ENCODE measurements around the gene CMTM3.
"Not testable (repeated sequence)": the region's sequence is repeated elsewhere in the genome, so short reads cannot be mapped to it uniquely, and the experiment has no call there.

The CMTM3 gene

GRCh38 chr16:66563574-66564334, 40.8 kb upstream of the CMTM3 start:
- TF ChIP-seq CTCF (IDR thresholded peaks at IDR 0.05; ENCODE audit: low read depth, low read length) = no peak
- DNase-seq = no peak
- Histone ChIP-seq H3K4me3 (ENCODE audit: low read depth, low read length) (no peak overlapping the region), H3K36me3 (peaks cover 53% of the 10 kb centered on the region), H3K27me3 (ENCODE audit: insufficient read depth, low read depth, severe bottlenecking) (no peaks in the 10 kb centered on the region), H3K9me3 (ENCODE audit: severe bottlenecking) (no peaks in the 10 kb centered on the region), H3K27ac (no peak overlapping the region)

GRCh38 chr16:66566051-66566901, 38.2 kb upstream of the CMTM3 start, which contains the start of gene CMTM1:
Gene CMTM1, plus strand, starts transcription at chr16:66566439. Its CDS starts 75 bp downstream, at chr16:66566514.
- no peaks in the 10 kb centered on the region for H3K27me3 ChIP-seq (ENCODE audit: insufficient read depth, low read depth, severe bottlenecking)
- H3K9me3 ChIP-seq (ENCODE audit: severe bottlenecking) = no peaks in the 10 kb centered on the region
- peaks cover 38% of the 10 kb centered on the region for H3K36me3 ChIP-seq
- no peak within 1 kb of the TSS for H3K4me3 ChIP-seq (ENCODE audit: low read depth, low read length)
- no peak for TF ChIP-seq CTCF (IDR thresholded peaks at IDR 0.05; ENCODE audit: low read depth, low read length)
- H3K27ac ChIP-seq = no peak within 1 kb of the TSS
- no peak for DNase-seq

GRCh38 chr16:66567270-66567669, 37.2 kb upstream of the CMTM3 start:
- H3K9me3 ChIP-seq (ENCODE audit: severe bottlenecking); H3K27me3 ChIP-seq (ENCODE audit: insufficient read depth, low read depth, severe bottlenecking); H3K4me3 ChIP-seq (ENCODE audit: low read depth, low read length); H3K27ac ChIP-seq; DNase-seq: not testable (repeated sequence)
- H3K36me3 ChIP-seq = peaks cover 35% of the 10 kb centered on the region

- DNase-seq = no peak
- Histone ChIP-seq H3K4me3 (ENCODE audit: low read depth, low read length) (no peak overlapping the region), H3K36me3 (peaks cover 33% of the 10 kb centered on the region), H3K27ac (no peak overlapping the region), H3K27me3 (ENCODE audit: insufficient read depth, low read depth, severe bottlenecking) (no peaks in the 10 kb centered on the region), H3K9me3 (ENCODE audit: severe bottlenecking) (no peaks in the 10 kb centered on the region)
- no peak for TF ChIP-seq CTCF (IDR thresholded peaks at IDR 0.05; ENCODE audit: low read depth, low read length)
These were observed 36.1 kb upstream of the CMTM3 start for GRCh38 chr16:66568355-66568754.

- Histone ChIP-seq H3K4me3 (ENCODE audit: low read depth, low read length) (no peak overlapping the region), H3K27ac (no peak overlapping the region), H3K9me3 (ENCODE audit: severe bottlenecking) (no peaks in the 10 kb centered on the region), H3K36me3 (peaks cover 25% of the 10 kb centered on the region), H3K27me3 (ENCODE audit: insufficient read depth, low read depth, severe bottlenecking) (no peaks in the 10 kb centered on the region)
- TF ChIP-seq CTCF (IDR thresholded peaks at IDR 0.05; ENCODE audit: low read depth, low read length) = no peak
- DNase-seq = no peak
These were observed 35.4 kb upstream of the CMTM3 start for GRCh38 chr16:66569131-66569530.

- no peak for TF ChIP-seq CTCF (IDR thresholded peaks at IDR 0.05; ENCODE audit: low read depth, low read length)
- Histone ChIP-seq H3K4me3 (ENCODE audit: low read depth, low read length) (no peak overlapping the region), H3K36me3 (peaks cover 21% of the 10 kb centered on the region), H3K9me3 (ENCODE audit: severe bottlenecking) (no peaks in the 10 kb centered on the region), H3K27me3 (ENCODE audit: insufficient read depth, low read depth, severe bottlenecking) (no peaks in the 10 kb centered on the region), H3K27ac (no peak overlapping the region)
- no peak for DNase-seq
These were observed 34.6 kb upstream of the CMTM3 start for GRCh38 chr16:66569827-66570405.
